K562 (cell line): Measurements from ENCODE around the gene UBAC2. TPM values are rescaled to one million over a fixed set of nuclear protein-coding genes. Genes with fewer than 3 reads are reported as not detected.

Source experiments
- ELF2 ChIP-seq: fragments of 250-450 bp; sonication (Bioruptor Pico); IDR thresholded peaks from 2 replicates; pipeline ENCODE4 v1.5.0; 2021; ENCODE audit warnings: mild to moderate bottlenecking
- FOXA3 ChIP-seq, 2 experiments: fragments of 450-650 bp in 1 of 2; sonication (generic) in 1 of 2; formaldehyde crosslinking; IDR thresholded peaks in 1 of 2; conservative IDR thresholded peaks in 1 of 2; 2 replicates each; pipeline versions ENCODE4 v1.4.0 to v1.8.0; 2020 to 2022; ENCODE audit warnings: mild to moderate bottlenecking in 2 of 2, missing genetic modification reagents in 1 of 2
- HNRNPH1 ChIP-seq: fragments of 200-400 bp; formaldehyde crosslinking; optimal IDR thresholded peaks from 2 replicates; pipeline ENCODE3; 2017; ENCODE audit warnings: low read depth, mild to moderate bottlenecking, low read length, moderate library complexity
- MAFK ChIP-seq: IDR thresholded peaks from 2 replicates; pipeline ENCODE4 v1.6.1; 2011; ENCODE audit warnings: low read length, improper control_type of control experiment
- TEAD4 ChIP-seq, 2 experiments: sonication (generic) in 1 of 2; formaldehyde crosslinking in 1 of 2; IDR thresholded peaks; 2 replicates each; pipeline versions ENCODE4 v1.6.1 to v1.8.0; 2012 to 2022; ENCODE audit warnings: borderline replicate concordance in 1 of 2, inconsistent platforms in 1 of 2, low read length in 1 of 2, mild to moderate bottlenecking in 1 of 2, missing genetic modification reagents in 1 of 2
- U2AF2 ChIP-seq: fragments of 200-400 bp; formaldehyde crosslinking; optimal IDR thresholded peaks from 2 replicates; pipeline ENCODE3; 2017; ENCODE audit warnings: low read depth, mild to moderate bottlenecking, low read length
- ZNF263 ChIP-seq: sonication (generic); formaldehyde crosslinking; IDR thresholded peaks from 2 replicates; pipeline ENCODE4 v1.8.0; 2022; ENCODE audit warnings: mild to moderate bottlenecking, missing genetic modification reagents, borderline replicate concordance
- ZNF766 ChIP-seq: fragments of 200-800 bp; sonication (Bioruptor generic); conservative IDR thresholded peaks from 2 replicates; pipeline ENCODE4 v1.6.1; 2016; ENCODE audit warnings: missing genetic modification characterization, missing compliant biosample characterization
- polyA plus RNA-seq, 8 experiments: library from polyadenylated mRNA; depleted of rRNA in 4 of 8; stranded (reverse) in 5 of 8; unstranded in 3 of 8; fragments of >200 nt; fragmentation: Nextera tagmentation in 2 of 8; fragmentation: Illumina TruSeq in 1 of 8; extraction: Ambion mirVana in 2 of 8; extraction: Trizol in 1 of 8; gene quantifications; 2 replicates each; pipeline versions ENCODE4 v1.2.1 to v1.2.3, GENCODE V29; 2011 to 2014; ENCODE audit warnings: inconsistent platforms in 1 of 8, missing spikeins in 1 of 8
- total RNA-seq, 7 experiments: library from RNA; depleted of rRNA in 6 of 7; stranded (reverse); fragments of >200 nt in 6 of 7; fragmentation: Illumina TruSeq in 2 of 7; extraction: Trizol in 2 of 7; gene quantifications; 2 replicates each; pipeline versions ENCODE4 v1.2.1 to v1.2.3, GENCODE V29; 2011 to 2021; ENCODE audit warnings: low replicate concordance in 1 of 7
- TF ChIP-seq, protein P1 (sequence below): fragments of 450-650 bp; conservative IDR thresholded peaks from 2 replicates; pipeline ENCODE4 v1.6.1; 2016; ENCODE audit warnings: missing genetic modification characterization, low read depth, mild to moderate bottlenecking, missing compliant biosample characterization, moderate library complexity
- TF ChIP-seq, protein P2 (sequence below): fragments of 450-650 bp; formaldehyde crosslinking; IDR thresholded peaks from 2 replicates; pipeline ENCODE4 v1.4.0; 2020; ENCODE audit warnings: mild to moderate bottlenecking, mixed read lengths

Gene UBAC2
- total and polyA plus RNA-seq, 9 of the 15 experiments (the other 6 are each of a cell fraction or from before 2014, with no cell fraction given) = 6.0 to 84.1 (median 32.3) TPM

GRCh38 chr13:99295488-99296252 is 95.0 kb downstream of the UBAC2 start (continued):
- TF ChIP-seq, protein P1, sequence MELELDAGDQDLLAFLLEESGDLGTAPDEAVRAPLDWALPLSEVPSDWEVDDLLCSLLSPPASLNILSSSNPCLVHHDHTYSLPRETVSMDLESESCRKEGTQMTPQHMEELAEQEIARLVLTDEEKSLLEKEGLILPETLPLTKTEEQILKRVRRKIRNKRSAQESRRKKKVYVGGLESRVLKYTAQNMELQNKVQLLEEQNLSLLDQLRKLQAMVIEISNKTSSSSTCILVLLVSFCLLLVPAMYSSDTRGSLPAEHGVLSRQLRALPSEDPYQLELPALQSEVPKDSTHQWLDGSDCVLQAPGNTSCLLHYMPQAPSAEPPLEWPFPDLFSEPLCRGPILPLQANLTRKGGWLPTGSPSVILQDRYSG (tag) = no peak
- TF ChIP-seq FOXA3 (CRISPR knock-in tag; conservative IDR thresholded peaks at IDR 0.05 in 1 of 2, IDR thresholded peaks at IDR 0.05 in 1 of 2) (no peak), MAFK (no peak), ZNF766 (CRISPR knock-in tag) (no peak), ZNF263 (no peak), HNRNPH1 (no peak), TEAD4 (IDR thresholded peaks at IDR 0.05; ENCODE audit: low read length) (no peak), TEAD4 (CRISPR knock-in tag; IDR thresholded peaks at IDR 0.05; ENCODE audit: borderline replicate concordance) (no peak), ELF2 (CRISPR knock-in tag) (no peak), U2AF2 (no peak)
- TF ChIP-seq, protein P2, sequence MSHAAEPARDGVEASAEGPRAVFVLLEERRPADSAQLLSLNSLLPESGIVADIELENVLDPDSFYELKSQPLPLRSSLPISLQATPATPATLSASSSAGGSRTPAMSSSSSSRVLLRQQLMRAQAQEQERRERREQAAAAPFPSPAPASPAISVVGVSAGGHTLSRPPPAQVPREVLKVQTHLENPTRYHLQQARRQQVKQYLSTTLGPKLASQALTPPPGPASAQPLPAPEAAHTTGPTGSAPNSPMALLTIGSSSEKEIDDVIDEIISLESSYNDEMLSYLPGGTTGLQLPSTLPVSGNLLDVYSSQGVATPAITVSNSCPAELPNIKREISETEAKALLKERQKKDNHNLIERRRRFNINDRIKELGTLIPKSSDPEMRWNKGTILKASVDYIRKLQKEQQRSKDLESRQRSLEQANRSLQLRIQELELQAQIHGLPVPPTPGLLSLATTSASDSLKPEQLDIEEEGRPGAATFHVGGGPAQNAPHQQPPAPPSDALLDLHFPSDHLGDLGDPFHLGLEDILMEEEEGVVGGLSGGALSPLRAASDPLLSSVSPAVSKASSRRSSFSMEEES (CRISPR knock-in tag) = no peak
